Measurements from ENCODE around the gene C4B. TPM values are rescaled to one million over a fixed set of nuclear protein-coding genes. Genes with fewer than 3 reads are reported as not detected.

C4B gene
- polyA plus RNA-seq, 4 donors: 10.7 to 24.8 (median 17.0) TPM

- DNase-seq (ENCODE audit: low read depth in 4 of 4, low spot score in 2 of 4): no peak
Measured at GRCh38 chr6:32074996-32075532, 60.5 kb downstream of the C4B start.

- no peak for DNase-seq (ENCODE audit: low read depth in 4 of 4, low spot score in 2 of 4)
Measured at GRCh38 chr6:32075781-32076180, 61.2 kb downstream of the C4B start.

- DNase-seq (ENCODE audit: low read depth in 4 of 4, low spot score in 2 of 4): no peak
Measured at GRCh38 chr6:32076321-32076809, 61.8 kb downstream of the C4B start.

- no peak for DNase-seq (ENCODE audit: low read depth in 4 of 4, low spot score in 2 of 4)
Measured at GRCh38 chr6:32079566-32080290, 65.1 kb downstream of the C4B start.

- DNase-seq (ENCODE audit: low read depth in 4 of 4, low spot score in 2 of 4): no peak
Measured at GRCh38 chr6:32081168-32081990, 66.8 kb downstream of the C4B start.

- no peak for DNase-seq (ENCODE audit: low read depth in 4 of 4, low spot score in 2 of 4)
Measured at GRCh38 chr6:32082478-32082877, 67.9 kb downstream of the C4B start.

GRCh38 chr6:32082935-32083334 lies 68.3 kb downstream of the C4B start:
- DNase-seq (ENCODE audit: low read depth in 4 of 4, low spot score in 2 of 4): no peak

- DNase-seq (ENCODE audit: low read depth in 4 of 4, low spot score in 2 of 4): no peak
Measured at GRCh38 chr6:32083812-32084768, 69.5 kb downstream of the C4B start.

GRCh38 chr6:32084780-32085179 lies 70.2 kb downstream of the C4B start:
- DNase-seq (ENCODE audit: low read depth in 4 of 4, low spot score in 2 of 4): no peak

Other genes with a start within 250 kb of the C4B start
- 10 to 100 TPM in 2 of 4 donors, 1 to 10 TPM in 2; 8.1 to 10.7 (median 9.6) TPM for gene VWA7, start 237.5 kb upstream of the C4B start, polyA plus RNA-seq (ENCODE audit: insufficient read length in 4 of 4)
- gene VARS1, start 219.0 kb upstream of the C4B start, polyA plus RNA-seq (ENCODE audit: insufficient read length in 4 of 4): 10 to 100 TPM; 51.9 to 64.8 (median 55.2) TPM
- 10 to 100 TPM; 80.4 to 88.0 (median 84.9) TPM for gene LSM2, start 207.8 kb upstream of the C4B start, polyA plus RNA-seq (ENCODE audit: insufficient read length in 4 of 4)
- gene HSPA1L, start 199.5 kb upstream of the C4B start, polyA plus RNA-seq (ENCODE audit: insufficient read length in 4 of 4): 1 to 10 TPM; 3.6 to 4.2 (median 3.8) TPM
- 100 to 1,000 TPM in 3 of 4 donors, 10 to 100 TPM in 1; 92.5 to 123 (median 116) TPM for gene HSPA1A, start 199.3 kb upstream of the C4B start, polyA plus RNA-seq (ENCODE audit: insufficient read length in 4 of 4)
- 100 to 1,000 TPM; 128 to 169 (median 155) TPM for gene HSPA1B, start 187.1 kb upstream of the C4B start, polyA plus RNA-seq (ENCODE audit: insufficient read length in 4 of 4)
- gene NEU1, start 152.0 kb upstream of the C4B start, polyA plus RNA-seq (ENCODE audit: insufficient read length in 4 of 4): 10 to 100 TPM; 72.1 to 78.2 (median 75.1) TPM
- gene SLC44A4, start 135.8 kb upstream of the C4B start, polyA plus RNA-seq (ENCODE audit: insufficient read length in 4 of 4): 10 to 100 TPM; 37.2 to 57.4 (median 46.1) TPM
- gene EHMT2, start 117.1 kb upstream of the C4B start, polyA plus RNA-seq (ENCODE audit: insufficient read length in 4 of 4): 100 to 1,000 TPM in 1 of 4 donors, 10 to 100 TPM in 3; 65.6 to 111 (median 86.8) TPM
- 10 to 100 TPM; 22.4 to 35.3 (median 26.9) TPM for gene ZBTB12, start 112.7 kb upstream of the C4B start, polyA plus RNA-seq (ENCODE audit: insufficient read length in 4 of 4)
- 1 to 10 TPM; 3.1 to 4.1 (median 3.7) TPM for gene C2, start 87.1 kb upstream of the C4B start, polyA plus RNA-seq (ENCODE audit: insufficient read length in 4 of 4)
- 10 to 100 TPM in 1 of 4 donors, 1 to 10 TPM in 3; 6.5 to 22.2 (median 7.1) TPM for gene CFB, start 68.7 kb upstream of the C4B start, polyA plus RNA-seq (ENCODE audit: insufficient read length in 4 of 4)
- 100 to 1,000 TPM in 1 of 4 donors, 10 to 100 TPM in 3; 88.5 to 105 (median 91.7) TPM for gene NELFE, start 55.8 kb upstream of the C4B start, polyA plus RNA-seq (ENCODE audit: insufficient read length in 4 of 4)
- 10 to 100 TPM; 36.4 to 56.9 (median 45.8) TPM for gene SKIC2, start 55.6 kb upstream of the C4B start, polyA plus RNA-seq (ENCODE audit: insufficient read length in 4 of 4)
- 10 to 100 TPM; 22.9 to 42.2 (median 32.9) TPM for gene DXO, start 42.7 kb upstream of the C4B start, polyA plus RNA-seq (ENCODE audit: insufficient read length in 4 of 4)
- 10 to 100 TPM; 11.9 to 24.1 (median 15.8) TPM for gene C4A, start 32.7 kb upstream of the C4B start, polyA plus RNA-seq (ENCODE audit: insufficient read length in 4 of 4)
- gene CYP21A2, start 23.6 kb downstream of the C4B start, polyA plus RNA-seq (ENCODE audit: insufficient read length in 4 of 4): 1 to 10 TPM in 2 of 4 donors, under 1 TPM in 2; 0.61 to 1.4 (median 1.1) TPM
- 1 to 10 TPM; 2.7 to 4.9 (median 4.9) TPM for gene TNXB, start 94.5 kb downstream of the C4B start, polyA plus RNA-seq (ENCODE audit: insufficient read length in 4 of 4)
- 100 to 1,000 TPM in 1 of 4 donors, 10 to 100 TPM in 3; 88.4 to 123 (median 95.4) TPM for gene ATF6B, start 113.5 kb downstream of the C4B start, polyA plus RNA-seq (ENCODE audit: insufficient read length in 4 of 4)
- gene FKBPL, start 115.5 kb downstream of the C4B start, polyA plus RNA-seq (ENCODE audit: insufficient read length in 4 of 4): 1 to 10 TPM; 6.3 to 9.6 (median 7.7) TPM
- gene PRRT1, start 137.1 kb downstream of the C4B start, polyA plus RNA-seq (ENCODE audit: insufficient read length in 4 of 4): 1 to 10 TPM; 2.2 to 4.4 (median 3.1) TPM
- gene PPT2, start 139.3 kb downstream of the C4B start, polyA plus RNA-seq (ENCODE audit: insufficient read length in 4 of 4): 10 to 100 TPM; 27.9 to 50.9 (median 36.7) TPM
- 10 to 100 TPM; 12.0 to 46.0 (median 32.2) TPM for gene EGFL8, start 149.8 kb downstream of the C4B start, polyA plus RNA-seq (ENCODE audit: insufficient read length in 4 of 4)
- gene AGPAT1, start 161.3 kb downstream of the C4B start, polyA plus RNA-seq (ENCODE audit: insufficient read length in 4 of 4): 100 to 1,000 TPM in 3 of 4 donors, 10 to 100 TPM in 1; 93.4 to 114 (median 104) TPM
- gene RNF5, start 163.6 kb downstream of the C4B start, polyA plus RNA-seq (ENCODE audit: insufficient read length in 4 of 4): 100 to 1,000 TPM in 3 of 4 donors, 10 to 100 TPM in 1; 95.7 to 113 (median 106) TPM
- 10 to 100 TPM; 10.8 to 37.0 (median 20.3) TPM for gene AGER, start 169.5 kb downstream of the C4B start, polyA plus RNA-seq (ENCODE audit: insufficient read length in 4 of 4)
- 100 to 1,000 TPM; 150 to 221 (median 179) TPM for gene PBX2, start 175.4 kb downstream of the C4B start, polyA plus RNA-seq (ENCODE audit: insufficient read length in 4 of 4)
- 10 to 100 TPM in 3 of 4 donors, 1 to 10 TPM in 1; 9.5 to 12.0 (median 11.3) TPM for gene GPSM3, start 177.8 kb downstream of the C4B start, polyA plus RNA-seq (ENCODE audit: insufficient read length in 4 of 4)
- 10 to 100 TPM; 14.9 to 30.8 (median 18.4) TPM for gene NOTCH4, start 209.3 kb downstream of the C4B start, polyA plus RNA-seq (ENCODE audit: insufficient read length in 4 of 4)